8988T (cell line): Measurements from ENCODE around the gene ARID1B.

Experiments used
- DNase-seq: peaks from one replicate; pipeline ENCODE4 v3.0.0; 2011

ARID1B gene

GRCh38 chr6:156881687-156882629, 104.8 kb downstream of the ARID1B start:
- DNase-seq = no peak

GRCh38 chr6:156883497-156884252, 106.5 kb downstream of the ARID1B start:
- no peak for DNase-seq

- DNase-seq = no peak
These were observed 107.1 kb downstream of the ARID1B start for GRCh38 chr6:156884306-156884705.

GRCh38 chr6:156885562-156885961, 108.4 kb downstream of the ARID1B start:
- DNase-seq = no peak

GRCh38 chr6:156886409-156886808, 109.2 kb downstream of the ARID1B start:
- DNase-seq = no peak

GRCh38 chr6:156887623-156888269, 110.6 kb downstream of the ARID1B start:
- no peak for DNase-seq

- DNase-seq = no peak
These were observed 112.3 kb downstream of the ARID1B start for GRCh38 chr6:156889469-156889868.

GRCh38 chr6:156889986-156890385, 112.8 kb downstream of the ARID1B start:
- DNase-seq = no peak

- DNase-seq = no peak
These were observed 113.6 kb downstream of the ARID1B start for GRCh38 chr6:156890627-156891314.

- DNase-seq = no peak
These were observed 120.8 kb downstream of the ARID1B start for GRCh38 chr6:156897907-156898531.

GRCh38 chr6:156899071-156899470, 121.9 kb downstream of the ARID1B start:
- DNase-seq = no peak

- DNase-seq = no peak
These were observed 122.5 kb downstream of the ARID1B start for GRCh38 chr6:156899532-156900135.

- DNase-seq = no peak
These were observed 123.1 kb downstream of the ARID1B start for GRCh38 chr6:156900292-156900691.

GRCh38 chr6:156901309-156902019, 124.3 kb downstream of the ARID1B start:
- DNase-seq = no peak

GRCh38 chr6:156902782-156903181, 125.6 kb downstream of the ARID1B start:
- DNase-seq = no peak

GRCh38 chr6:156904176-156904967, 127.2 kb downstream of the ARID1B start:
- DNase-seq = no peak

GRCh38 chr6:156905801-156906200, 128.6 kb downstream of the ARID1B start:
- no peak for DNase-seq

- DNase-seq = no peak
These were observed 129.3 kb downstream of the ARID1B start for GRCh38 chr6:156906451-156906850.

GRCh38 chr6:156909212-156910010, 132.2 kb downstream of the ARID1B start:
- no peak for DNase-seq

- DNase-seq = no peak
These were observed 132.8 kb downstream of the ARID1B start for GRCh38 chr6:156910011-156910334.
